ENCODE results near the gene RPS6KA3.

DNA sequence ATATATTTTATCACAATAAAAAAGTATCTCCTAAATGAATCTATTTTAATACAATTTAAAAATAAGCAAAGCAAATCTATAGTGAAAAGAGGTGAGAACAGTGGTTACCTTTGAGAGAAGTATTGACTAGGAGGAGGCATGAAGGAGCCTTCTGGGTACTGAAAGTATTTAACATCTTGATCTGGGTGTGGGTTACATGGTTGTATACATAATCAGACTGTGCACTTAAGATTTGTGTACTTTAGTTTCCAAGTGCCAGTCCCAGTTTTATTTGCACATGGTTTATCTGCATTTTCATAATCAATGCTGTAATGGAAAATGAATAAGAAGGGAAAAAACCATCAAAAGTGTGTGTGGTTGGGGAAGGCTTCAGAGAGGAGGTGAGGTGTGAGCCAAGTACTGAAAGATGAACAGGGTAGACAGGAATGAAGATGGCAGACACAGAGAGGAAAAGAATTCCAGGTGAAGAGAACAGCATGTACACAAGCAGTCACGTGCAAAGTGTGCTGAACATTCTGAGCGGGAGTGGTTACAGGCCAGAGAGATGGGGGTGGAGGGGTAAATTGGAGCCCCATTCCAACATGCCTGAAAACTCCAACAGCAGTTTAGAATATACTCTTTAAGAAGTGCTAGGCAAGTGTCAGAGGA is 164.7 kb downstream of the RPS6KA3 start:
- TF ChIP-seq, protein P1, sequence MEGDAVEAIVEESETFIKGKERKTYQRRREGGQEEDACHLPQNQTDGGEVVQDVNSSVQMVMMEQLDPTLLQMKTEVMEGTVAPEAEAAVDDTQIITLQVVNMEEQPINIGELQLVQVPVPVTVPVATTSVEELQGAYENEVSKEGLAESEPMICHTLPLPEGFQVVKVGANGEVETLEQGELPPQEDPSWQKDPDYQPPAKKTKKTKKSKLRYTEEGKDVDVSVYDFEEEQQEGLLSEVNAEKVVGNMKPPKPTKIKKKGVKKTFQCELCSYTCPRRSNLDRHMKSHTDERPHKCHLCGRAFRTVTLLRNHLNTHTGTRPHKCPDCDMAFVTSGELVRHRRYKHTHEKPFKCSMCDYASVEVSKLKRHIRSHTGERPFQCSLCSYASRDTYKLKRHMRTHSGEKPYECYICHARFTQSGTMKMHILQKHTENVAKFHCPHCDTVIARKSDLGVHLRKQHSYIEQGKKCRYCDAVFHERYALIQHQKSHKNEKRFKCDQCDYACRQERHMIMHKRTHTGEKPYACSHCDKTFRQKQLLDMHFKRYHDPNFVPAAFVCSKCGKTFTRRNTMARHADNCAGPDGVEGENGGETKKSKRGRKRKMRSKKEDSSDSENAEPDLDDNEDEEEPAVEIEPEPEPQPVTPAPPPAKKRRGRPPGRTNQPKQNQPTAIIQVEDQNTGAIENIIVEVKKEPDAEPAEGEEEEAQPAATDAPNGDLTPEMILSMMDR (IDR thresholded peaks at IDR 0.05), result no peak
- TF ChIP-seq POLR2AphosphoS5 (IDR thresholded peaks at IDR 0.05), result no peak
- TF ChIP-seq POLR2A (IDR thresholded peaks at IDR 0.05), result no peak
